Measurements from ENCODE around the gene BTG3. TPM values are rescaled to one million over a fixed set of nuclear protein-coding genes. Genes with fewer than 3 reads are reported as not detected.
A peak's percentile ranks its signal among the peaks of the same experiment; 100 is the strongest.

BTG3 gene
- polyA plus RNA-seq, 1 donor, result 39.4 TPM

DNA sequence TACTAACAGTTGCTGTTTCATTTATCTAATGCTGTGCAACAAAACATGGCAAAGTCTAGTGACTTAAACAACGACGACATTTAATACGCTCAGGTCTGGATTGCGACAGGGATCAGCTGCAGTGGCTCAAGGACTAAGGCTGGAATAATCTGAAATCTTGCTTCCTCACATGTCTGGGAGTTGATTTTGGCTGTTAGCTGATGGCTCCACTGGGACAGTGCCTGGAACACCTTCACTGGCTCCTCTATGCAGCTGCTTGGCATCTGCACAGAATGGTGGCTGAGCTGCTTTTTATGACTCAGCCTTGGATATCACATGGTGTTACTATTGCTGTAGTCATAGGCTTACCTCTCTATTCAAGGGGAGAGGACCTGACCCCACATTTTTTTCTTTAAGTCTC, 24.0 kb upstream of the BTG3 start:
- H3K36me3 ChIP-seq (ENCODE audit: control insufficient read depth, insufficient read depth, low read length), result no peaks in the 10 kb centered on the region
- no peak overlapping the region for H3K27ac ChIP-seq (ENCODE audit: low read length)
- H3K27me3 ChIP-seq (ENCODE audit: control insufficient read depth, insufficient read depth, low read length), result no peaks in the 10 kb centered on the region
- WGBS (ENCODE audit: insufficient coverage, low lambda C conversion rate), result no CpG with 5 or more reads among the region's 4 CpGs
- no peaks in the 10 kb centered on the region for H3K9me3 ChIP-seq (ENCODE audit: control insufficient read depth, low read depth, low read length)
- no peak for DNase-seq
- no peak overlapping the region for H3K4me3 ChIP-seq (ENCODE audit: low read length)
- no peaks in the 10 kb centered on the region for H3K4me1 ChIP-seq (ENCODE audit: control insufficient read depth, insufficient read depth, low read length)

GRCh38 chr21:17631195-17631594, 18.5 kb upstream of the BTG3 start:
- no peak overlapping the region for H3K4me3 ChIP-seq (ENCODE audit: low read length)
- 100% methylated on average over 1 of the region's 4 CpGs for WGBS (ENCODE audit: insufficient coverage, low lambda C conversion rate)
- DNase-seq, result no peak
- no peaks in the 10 kb centered on the region for H3K4me1 ChIP-seq (ENCODE audit: control insufficient read depth, insufficient read depth, low read length)
- no peaks in the 10 kb centered on the region for H3K9me3 ChIP-seq (ENCODE audit: control insufficient read depth, low read depth, low read length)
- H3K27me3 ChIP-seq (ENCODE audit: control insufficient read depth, insufficient read depth, low read length), result no peaks in the 10 kb centered on the region
- H3K36me3 ChIP-seq (ENCODE audit: control insufficient read depth, insufficient read depth, low read length), result no peaks in the 10 kb centered on the region
- H3K27ac ChIP-seq (ENCODE audit: low read length), result no peak overlapping the region

- no peaks in the 10 kb centered on the region for H3K36me3 ChIP-seq (ENCODE audit: control insufficient read depth, insufficient read depth, low read length)
- no peak for DNase-seq
- no CpG with 5 or more reads among the region's 2 CpGs for WGBS (ENCODE audit: insufficient coverage, low lambda C conversion rate)
These were observed 9.3 kb upstream of the BTG3 start for GRCh38 chr21:17622018-17622417.

DNA sequence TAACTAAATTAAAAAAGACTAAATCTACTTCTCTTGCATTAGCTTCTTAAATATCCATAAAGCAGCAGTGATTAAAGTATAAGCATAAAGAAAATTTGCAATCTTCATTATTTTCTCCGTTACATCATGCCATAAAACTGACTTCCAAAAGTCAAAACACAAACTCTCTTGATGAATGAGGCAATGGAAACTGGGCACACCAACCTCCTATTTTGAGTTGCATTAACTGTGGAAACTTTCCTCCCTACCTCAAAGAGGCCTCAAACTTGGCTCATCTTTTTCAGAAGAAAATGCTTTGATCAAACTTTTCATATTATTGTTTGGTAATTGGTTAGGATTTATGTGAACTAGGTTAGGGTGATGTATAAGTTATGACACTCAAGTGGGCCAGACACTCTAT, 4.1 kb upstream of the BTG3 start:
- no peak for DNase-seq
- H3K27me3 ChIP-seq (ENCODE audit: control insufficient read depth, insufficient read depth, low read length), result no peaks in the 10 kb centered on the region

More at GRCh38 chr21:17622018-17622417, 9.3 kb upstream of the BTG3 start:
- Histone ChIP-seq H3K4me3 (ENCODE audit: low read length) (no peak overlapping the region), H3K27ac (ENCODE audit: low read length) (no peak overlapping the region), H3K4me1 (ENCODE audit: control insufficient read depth, insufficient read depth, low read length) (no peaks in the 10 kb centered on the region), H3K9me3 (ENCODE audit: control insufficient read depth, low read depth, low read length) (no peaks in the 10 kb centered on the region), H3K27me3 (ENCODE audit: control insufficient read depth, insufficient read depth, low read length) (no peaks in the 10 kb centered on the region)

GRCh38 chr21:17613242-17613676, 558 bp upstream of the BTG3 start:
- Histone ChIP-seq H3K4me3 (ENCODE audit: low read length) (peak overlapping the region; percentile 62), H3K36me3 (ENCODE audit: control insufficient read depth, insufficient read depth, low read length) (no peaks in the 10 kb centered on the region), H3K9me3 (ENCODE audit: control insufficient read depth, low read depth, low read length) (no peaks in the 10 kb centered on the region), H3K4me1 (ENCODE audit: control insufficient read depth, insufficient read depth, low read length) (peaks cover 5% of the 10 kb centered on the region), H3K27me3 (ENCODE audit: control insufficient read depth, insufficient read depth, low read length) (no peaks in the 10 kb centered on the region), H3K27ac (ENCODE audit: low read length) (peak overlapping the region; percentile 56)
- no CpG with 5 or more reads among the region's 16 CpGs for WGBS (ENCODE audit: insufficient coverage, low lambda C conversion rate)
- DNase-seq, result peak; percentile 8 to 53

More for the DNA sequence above, 4.1 kb upstream of the BTG3 start:
- Histone ChIP-seq H3K4me3 (ENCODE audit: low read length) (no peak overlapping the region), H3K4me1 (ENCODE audit: control insufficient read depth, insufficient read depth, low read length) (no peaks in the 10 kb centered on the region), H3K27ac (ENCODE audit: low read length) (no peak overlapping the region), H3K36me3 (ENCODE audit: control insufficient read depth, insufficient read depth, low read length) (no peaks in the 10 kb centered on the region), H3K9me3 (ENCODE audit: control insufficient read depth, low read depth, low read length) (no peaks in the 10 kb centered on the region)
- 88% methylated on average over 1 of the region's 1 CpG for WGBS (ENCODE audit: insufficient coverage, low lambda C conversion rate)

GRCh38 chr21:17612023-17612564, 607 bp downstream of the BTG3 start:
- Histone ChIP-seq H3K4me1 (ENCODE audit: control insufficient read depth, insufficient read depth, low read length) (peaks cover 5% of the 10 kb centered on the region), H3K4me3 (ENCODE audit: low read length) (peak overlapping the region; percentile 76), H3K27ac (ENCODE audit: low read length) (peak overlapping the region; percentile 83), H3K9me3 (ENCODE audit: control insufficient read depth, low read depth, low read length) (no peaks in the 10 kb centered on the region), H3K27me3 (ENCODE audit: control insufficient read depth, insufficient read depth, low read length) (no peaks in the 10 kb centered on the region), H3K36me3 (ENCODE audit: control insufficient read depth, insufficient read depth, low read length) (peaks cover 7% of the 10 kb centered on the region)
- WGBS (ENCODE audit: insufficient coverage, low lambda C conversion rate), result no CpG with 5 or more reads among the region's 50 CpGs
- DNase-seq, result peak; percentile 36 to 70

GRCh38 chr21:17611414-17612022, 1.2 kb downstream of the BTG3 start:
- Histone ChIP-seq H3K4me1 (ENCODE audit: control insufficient read depth, insufficient read depth, low read length) (peaks cover 5% of the 10 kb centered on the region), H3K27me3 (ENCODE audit: control insufficient read depth, insufficient read depth, low read length) (no peaks in the 10 kb centered on the region), H3K9me3 (ENCODE audit: control insufficient read depth, low read depth, low read length) (no peaks in the 10 kb centered on the region), H3K27ac (ENCODE audit: low read length) (peak overlapping the region; percentile 83), H3K4me3 (ENCODE audit: low read length) (peak overlapping the region; percentile 76), H3K36me3 (ENCODE audit: control insufficient read depth, insufficient read depth, low read length) (peaks cover 7% of the 10 kb centered on the region)
- DNase-seq, result peak; percentile 83 to 93
- no CpG with 5 or more reads among the region's 26 CpGs for WGBS (ENCODE audit: insufficient coverage, low lambda C conversion rate)

DNA sequence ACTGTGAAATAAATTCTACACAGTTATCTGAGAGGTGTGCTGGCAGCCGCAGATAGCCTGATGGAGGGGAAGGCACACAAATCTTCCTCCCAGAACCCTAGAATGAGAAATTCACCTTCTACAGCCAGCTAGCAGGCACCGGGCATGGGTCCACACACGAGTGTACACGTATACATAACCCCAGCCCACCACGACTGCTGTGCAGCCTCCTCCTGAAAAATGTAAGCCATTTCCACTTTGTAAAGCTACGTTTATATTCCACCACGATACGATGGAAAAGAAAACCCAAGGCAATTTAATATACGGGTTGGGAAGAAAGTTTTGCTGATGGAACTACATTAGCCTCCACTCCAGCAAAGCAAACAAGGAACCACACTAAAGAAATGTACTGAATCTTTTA, 1.8 kb downstream of the BTG3 start:
- Histone ChIP-seq H3K27ac (ENCODE audit: low read length) (peak overlapping the region; percentile 83), H3K4me3 (ENCODE audit: low read length) (peak overlapping the region; percentile 76), H3K9me3 (ENCODE audit: control insufficient read depth, low read depth, low read length) (no peaks in the 10 kb centered on the region), H3K27me3 (ENCODE audit: control insufficient read depth, insufficient read depth, low read length) (no peaks in the 10 kb centered on the region), H3K4me1 (ENCODE audit: control insufficient read depth, insufficient read depth, low read length) (peaks cover 5% of the 10 kb centered on the region), H3K36me3 (ENCODE audit: control insufficient read depth, insufficient read depth, low read length) (peaks cover 10% of the 10 kb centered on the region)
- DNase-seq, result peak in 1 of 2 donors; percentile 14
- WGBS (ENCODE audit: insufficient coverage, low lambda C conversion rate), result no CpG with 5 or more reads among the region's 9 CpGs

DNA sequence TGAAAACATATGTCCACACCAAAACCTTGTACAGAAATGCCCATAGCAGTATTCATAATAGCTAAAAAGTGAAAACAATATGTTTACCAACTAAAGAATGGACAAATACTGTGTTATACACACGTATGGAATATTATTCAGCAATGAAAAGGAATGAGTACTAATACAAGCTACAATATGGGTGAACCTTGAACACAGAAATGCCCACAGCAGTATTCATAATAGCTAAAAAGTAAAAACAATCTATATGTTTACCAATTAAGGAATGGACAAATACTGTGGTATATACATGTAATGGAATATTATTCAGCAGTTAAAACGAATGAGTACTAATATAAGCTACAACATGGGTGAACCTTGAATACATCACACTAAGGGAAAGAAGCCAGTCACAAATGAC, 3.0 kb downstream of the BTG3 start:
- no peak overlapping the region for H3K27ac ChIP-seq (ENCODE audit: low read length)
- H3K4me3 ChIP-seq (ENCODE audit: low read length), result no peak overlapping the region
- H3K4me1 ChIP-seq (ENCODE audit: control insufficient read depth, insufficient read depth, low read length), result peaks cover 5% of the 10 kb centered on the region
- no peaks in the 10 kb centered on the region for H3K27me3 ChIP-seq (ENCODE audit: control insufficient read depth, insufficient read depth, low read length)
- 93% methylated on average over 2 of the region's 2 CpGs for WGBS (ENCODE audit: insufficient coverage, low lambda C conversion rate)
- DNase-seq, result no peak
- peaks cover 15% of the 10 kb centered on the region for H3K36me3 ChIP-seq (ENCODE audit: control insufficient read depth, insufficient read depth, low read length)
- no peaks in the 10 kb centered on the region for H3K9me3 ChIP-seq (ENCODE audit: control insufficient read depth, low read depth, low read length)

- Histone ChIP-seq H3K36me3 (ENCODE audit: control insufficient read depth, insufficient read depth, low read length) (peaks cover 28% of the 10 kb centered on the region), H3K27ac (ENCODE audit: low read length) (no peak overlapping the region), H3K4me1 (ENCODE audit: control insufficient read depth, insufficient read depth, low read length) (peaks cover 5% of the 10 kb centered on the region), H3K9me3 (ENCODE audit: control insufficient read depth, low read depth, low read length) (no peaks in the 10 kb centered on the region), H3K4me3 (ENCODE audit: low read length) (no peak overlapping the region), H3K27me3 (ENCODE audit: control insufficient read depth, insufficient read depth, low read length) (no peaks in the 10 kb centered on the region)
- no CpG with 5 or more reads among the region's 2 CpGs for WGBS (ENCODE audit: insufficient coverage, low lambda C conversion rate)
- DNase-seq, result no peak
These were observed 5.0 kb downstream of the BTG3 start for GRCh38 chr21:17607684-17608083.

GRCh38 chr21:17602874-17603273, 9.8 kb downstream of the BTG3 start:
- H3K27ac ChIP-seq (ENCODE audit: low read length), result no peak overlapping the region
- H3K4me1 ChIP-seq (ENCODE audit: control insufficient read depth, insufficient read depth, low read length), result no peaks in the 10 kb centered on the region
- H3K9me3 ChIP-seq (ENCODE audit: control insufficient read depth, low read depth, low read length), result no peaks in the 10 kb centered on the region
- no peaks in the 10 kb centered on the region for H3K27me3 ChIP-seq (ENCODE audit: control insufficient read depth, insufficient read depth, low read length)
- no peak overlapping the region for H3K4me3 ChIP-seq (ENCODE audit: low read length)
- peaks cover 51% of the 10 kb centered on the region for H3K36me3 ChIP-seq (ENCODE audit: control insufficient read depth, insufficient read depth, low read length)
- no peak for DNase-seq
- WGBS (ENCODE audit: insufficient coverage, low lambda C conversion rate), result 85% methylated on average over 2 of the region's 3 CpGs
